Measurements from ENCODE around the gene DMRT1.

DMRT1 gene

DNA sequence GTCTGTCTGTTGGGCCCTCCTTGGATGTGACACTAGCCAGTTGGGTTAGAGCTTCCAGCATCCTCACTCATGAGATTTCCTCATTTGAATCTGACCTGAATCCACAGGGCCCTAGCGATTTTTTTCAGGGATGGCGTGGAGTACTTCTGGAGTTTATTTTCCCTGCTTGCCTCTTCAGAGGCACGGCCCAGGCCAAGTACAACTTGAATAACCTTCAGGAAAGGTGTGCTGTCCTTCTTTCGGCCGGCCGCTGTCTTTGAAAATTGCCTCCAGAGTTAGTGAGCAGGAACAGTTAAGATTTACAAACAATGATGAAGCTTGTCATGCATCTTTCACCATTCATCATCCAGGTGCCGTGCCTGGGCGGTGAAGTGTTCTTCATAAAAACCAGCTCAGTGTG, 85.5 kb downstream of the DMRT1 start:
- no peak for DNase-seq

DNA sequence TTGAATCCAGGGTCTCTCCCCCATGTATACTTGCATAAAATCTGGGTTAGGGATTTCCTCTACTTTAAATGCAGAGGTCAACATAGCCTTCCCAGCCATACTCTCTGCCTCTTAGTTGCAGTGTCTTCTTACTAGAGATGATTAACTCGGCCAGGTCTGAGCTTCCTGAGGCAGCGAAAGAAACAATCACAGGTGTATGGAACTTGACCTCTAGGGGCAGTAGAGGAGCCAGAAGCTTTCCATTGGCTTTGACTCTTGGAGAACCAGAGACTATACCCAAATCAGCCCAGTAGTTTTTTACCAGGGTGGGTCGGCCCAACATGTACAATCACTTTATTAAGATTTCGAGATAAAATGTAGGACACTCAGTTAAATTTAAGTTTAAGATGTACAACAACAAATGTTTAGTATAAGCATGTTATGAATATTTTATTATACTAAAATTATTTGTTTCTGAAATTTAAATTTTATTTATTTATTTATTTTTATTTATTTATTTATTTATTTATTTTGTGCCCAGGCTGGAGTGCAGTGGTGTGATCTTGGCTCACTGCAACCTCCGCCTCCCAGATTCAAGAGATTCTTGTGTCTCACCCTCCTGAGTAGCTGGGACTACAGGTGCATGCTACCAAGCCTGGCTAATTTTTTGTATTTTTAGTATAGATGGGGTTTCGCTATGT, 87.0 kb downstream of the DMRT1 start:
- no peak for DNase-seq

DNA sequence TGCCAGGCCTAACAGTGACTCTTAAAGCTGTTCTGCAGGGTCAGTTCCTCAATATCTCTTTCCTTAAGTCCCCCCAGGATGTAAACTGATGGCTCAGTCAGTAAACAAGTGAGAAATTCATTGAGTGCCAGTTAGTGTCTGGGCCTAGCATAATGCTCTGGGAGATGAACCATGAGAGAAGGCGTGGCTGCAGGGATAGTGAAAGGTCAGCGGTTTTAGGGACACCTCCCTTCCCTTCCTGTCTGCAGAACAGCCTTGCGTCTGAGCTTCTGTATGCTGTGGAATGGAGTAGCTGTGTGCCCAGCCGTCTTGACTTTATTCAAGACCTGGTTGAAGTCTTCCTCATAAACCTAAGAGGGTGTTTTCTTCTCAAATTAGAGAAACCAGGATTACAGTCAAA, 88.2 kb downstream of the DMRT1 start:
- no peak for DNase-seq

DNA sequence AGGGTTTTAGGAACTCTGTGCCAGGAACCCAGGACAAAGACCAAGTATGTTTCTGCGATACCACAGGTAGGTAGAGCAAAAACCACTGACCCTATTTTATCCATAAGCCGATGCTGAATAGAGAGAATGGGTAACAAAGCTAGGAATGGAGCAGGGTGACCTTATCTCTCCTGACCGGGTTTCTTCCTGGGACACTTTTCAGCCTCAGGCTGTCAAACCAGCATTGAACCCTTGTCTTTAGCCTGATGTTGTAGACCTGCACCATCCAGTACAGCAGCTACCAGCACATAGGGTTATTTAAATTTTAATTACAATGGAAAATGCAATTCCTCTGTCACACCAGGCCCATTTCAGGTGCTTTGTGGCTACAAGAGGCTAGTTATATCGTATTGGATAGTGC, 91.9 kb downstream of the DMRT1 start:
- DNase-seq = no peak

- no peak for DNase-seq
These were observed 94.0 kb downstream of the DMRT1 start for GRCh38 chr9:935348-935965.

DNA sequence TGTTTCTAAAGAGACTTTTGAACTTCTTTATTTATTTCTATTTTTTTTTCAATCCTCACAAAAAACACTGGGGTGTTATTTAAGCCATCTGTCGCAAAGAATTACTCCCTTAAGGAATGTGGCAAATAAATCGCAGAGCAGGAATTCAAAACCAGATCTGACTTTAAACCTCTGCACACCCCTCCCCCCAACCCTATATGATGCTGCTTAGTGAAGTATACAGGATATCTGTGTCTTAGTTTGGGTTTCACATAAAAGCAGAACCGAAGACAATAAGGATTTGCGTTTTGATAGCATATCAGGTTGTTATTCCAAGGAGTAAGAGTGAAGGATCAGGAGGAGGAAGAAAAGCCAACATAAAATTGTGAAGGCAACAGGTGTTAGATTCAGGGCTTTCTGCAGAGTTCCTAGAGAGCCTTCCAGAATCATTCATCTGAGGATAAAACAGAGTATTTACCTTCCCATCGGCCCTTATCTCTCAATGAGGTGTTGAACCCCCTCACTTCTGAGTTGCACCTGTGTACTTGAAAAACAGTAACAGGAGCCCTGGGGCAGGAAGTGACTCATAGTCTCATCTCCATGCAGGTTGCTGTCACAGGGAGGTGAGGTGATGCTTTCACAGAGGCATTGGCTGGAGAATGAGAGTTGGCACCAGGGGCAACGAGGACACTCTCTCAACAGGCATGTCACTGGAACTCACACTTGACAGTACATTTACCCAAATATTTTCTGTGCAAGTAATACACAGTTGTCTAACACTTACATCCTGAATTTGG, 101.5 kb downstream of the DMRT1 start:
- no peak for DNase-seq

GRCh38 chr9:947985-948384, 106.5 kb downstream of the DMRT1 start:
- no peak for DNase-seq

- DNase-seq = no peak
These were observed 107.0 kb downstream of the DMRT1 start for GRCh38 chr9:948497-948896.

DNA sequence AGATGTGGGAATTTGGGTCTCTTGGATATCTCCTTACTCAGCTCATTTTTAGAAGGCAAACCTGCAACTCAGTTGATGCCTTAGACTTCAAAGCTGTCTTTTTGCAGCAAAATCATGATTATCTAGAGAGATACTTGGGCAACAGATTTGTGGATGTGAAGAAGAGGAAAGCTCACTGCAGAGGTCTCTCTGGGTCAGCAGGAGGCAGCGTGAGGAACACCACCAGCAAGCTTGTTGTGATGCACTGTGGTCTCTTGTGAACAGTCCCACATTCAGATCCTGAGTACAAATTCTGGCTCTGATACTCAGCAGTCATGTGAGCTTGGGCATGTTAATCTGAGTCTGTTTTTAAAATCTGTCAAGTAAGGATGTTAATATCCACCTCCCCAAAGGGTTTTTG, 108.6 kb downstream of the DMRT1 start:
- no peak for DNase-seq

DNA sequence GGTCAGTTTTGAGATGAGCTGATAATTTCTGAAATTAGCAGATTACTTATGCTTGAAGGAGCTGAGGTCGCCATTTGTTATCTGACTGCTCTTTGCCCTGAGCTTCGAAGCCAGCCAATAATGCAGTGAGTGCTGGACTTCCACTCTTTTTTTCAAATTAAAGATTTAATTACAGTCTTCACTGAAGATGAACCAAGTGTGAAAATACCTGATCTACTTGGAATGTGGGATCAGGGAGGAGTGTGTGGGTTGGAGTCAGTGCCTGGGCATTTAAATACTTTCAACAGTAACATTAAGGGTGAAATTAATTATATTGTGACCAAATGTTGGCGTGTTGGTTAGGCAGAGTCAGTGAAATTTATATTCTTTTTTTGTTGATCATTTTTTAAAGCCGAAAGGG, 111.0 kb downstream of the DMRT1 start:
- DNase-seq = no peak

- no peak for DNase-seq
These were observed 117.6 kb downstream of the DMRT1 start for GRCh38 chr9:959105-959504.

DNA sequence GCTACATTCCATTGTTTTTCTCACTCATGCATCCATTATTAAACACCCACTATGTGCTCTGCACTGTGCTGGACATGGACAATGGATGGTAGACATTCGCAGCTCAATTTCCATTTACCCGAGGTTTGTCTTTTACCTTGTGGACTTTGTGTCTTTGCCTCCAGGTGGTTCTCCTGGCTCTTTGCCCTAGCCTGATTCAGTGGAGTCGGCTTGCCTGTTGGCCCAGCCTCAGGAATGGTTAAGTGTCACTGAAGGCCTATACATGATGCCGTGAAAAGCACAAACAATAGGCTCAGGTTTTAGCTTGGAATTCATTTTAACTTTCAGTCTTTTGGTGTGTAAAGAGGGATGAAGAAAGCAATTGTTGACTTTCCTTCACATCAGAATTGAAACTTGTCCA, 118.4 kb downstream of the DMRT1 start:
- no peak for DNase-seq

- DNase-seq = no peak
These were observed 120.5 kb downstream of the DMRT1 start for GRCh38 chr9:962023-962422.

- no peak for DNase-seq
These were observed 124.0 kb downstream of the DMRT1 start for GRCh38 chr9:965497-965896.

DNA sequence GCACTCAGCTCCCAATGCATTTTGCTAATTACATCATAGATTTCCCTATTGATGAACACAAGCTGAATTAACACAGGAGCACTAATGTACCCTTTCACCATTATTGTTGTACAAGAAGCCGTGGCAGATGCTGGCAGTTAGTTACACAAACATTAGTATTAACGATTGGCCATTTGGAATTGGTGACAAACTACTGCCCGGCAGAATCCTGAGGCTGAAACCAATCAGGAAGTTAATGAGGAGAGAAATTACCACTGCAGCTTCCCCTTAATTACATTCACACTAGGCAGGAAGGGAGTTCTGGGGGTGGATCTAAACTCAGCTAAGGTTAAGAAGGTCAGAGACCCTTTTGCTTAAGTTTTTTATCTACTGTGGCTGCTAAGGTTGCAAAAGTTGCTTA, 125.4 kb downstream of the DMRT1 start:
- no peak for DNase-seq

- DNase-seq = no peak
These were observed 125.9 kb downstream of the DMRT1 start for GRCh38 chr9:967436-967835.

DNA sequence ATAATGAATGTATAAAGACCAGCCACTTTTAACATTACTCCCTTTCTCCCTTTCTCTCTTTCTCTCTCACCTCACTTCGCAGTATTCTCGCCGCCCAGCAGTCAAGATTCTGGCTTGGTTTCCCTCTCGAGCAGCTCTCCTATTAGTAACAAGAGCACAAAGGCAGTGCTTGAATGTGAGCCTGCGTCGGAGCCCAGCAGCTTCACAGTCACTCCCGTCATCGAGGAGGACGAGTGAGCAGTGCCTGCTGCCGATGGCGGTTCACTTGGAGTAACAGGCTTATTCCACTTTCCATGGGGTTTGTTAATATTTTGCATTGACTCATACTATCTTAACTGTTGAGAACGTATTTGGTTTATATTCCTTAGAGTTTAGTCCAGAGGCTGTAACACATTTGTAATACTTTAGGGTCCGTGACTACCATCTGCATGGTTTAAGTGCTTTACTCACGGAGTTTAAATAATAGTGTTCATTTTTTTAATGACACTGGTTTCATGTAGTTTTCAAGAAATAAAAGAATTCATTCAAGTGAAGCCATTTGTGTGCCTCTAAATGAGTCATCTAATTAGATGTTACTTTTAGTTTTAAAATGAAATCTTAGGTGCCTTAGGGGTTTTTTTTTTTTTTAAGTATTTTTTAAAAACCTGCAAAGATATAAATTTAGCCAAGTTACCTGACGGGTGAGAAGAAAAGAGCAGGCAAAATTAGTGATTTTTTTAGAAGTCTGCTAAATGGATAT, 126.6 kb downstream of the DMRT1 start:
- DNase-seq = peak; percentile 21

- DNase-seq = no peak
These were observed 128.0 kb downstream of the DMRT1 start for GRCh38 chr9:969310-970150.

- DNase-seq = no peak
These were observed 128.9 kb downstream of the DMRT1 start for GRCh38 chr9:970151-970996.

GRCh38 chr9:971901-972500, 130.5 kb downstream of the DMRT1 start:
- no peak for DNase-seq
